ENCODE data around the gene CA5B.

DNA sequence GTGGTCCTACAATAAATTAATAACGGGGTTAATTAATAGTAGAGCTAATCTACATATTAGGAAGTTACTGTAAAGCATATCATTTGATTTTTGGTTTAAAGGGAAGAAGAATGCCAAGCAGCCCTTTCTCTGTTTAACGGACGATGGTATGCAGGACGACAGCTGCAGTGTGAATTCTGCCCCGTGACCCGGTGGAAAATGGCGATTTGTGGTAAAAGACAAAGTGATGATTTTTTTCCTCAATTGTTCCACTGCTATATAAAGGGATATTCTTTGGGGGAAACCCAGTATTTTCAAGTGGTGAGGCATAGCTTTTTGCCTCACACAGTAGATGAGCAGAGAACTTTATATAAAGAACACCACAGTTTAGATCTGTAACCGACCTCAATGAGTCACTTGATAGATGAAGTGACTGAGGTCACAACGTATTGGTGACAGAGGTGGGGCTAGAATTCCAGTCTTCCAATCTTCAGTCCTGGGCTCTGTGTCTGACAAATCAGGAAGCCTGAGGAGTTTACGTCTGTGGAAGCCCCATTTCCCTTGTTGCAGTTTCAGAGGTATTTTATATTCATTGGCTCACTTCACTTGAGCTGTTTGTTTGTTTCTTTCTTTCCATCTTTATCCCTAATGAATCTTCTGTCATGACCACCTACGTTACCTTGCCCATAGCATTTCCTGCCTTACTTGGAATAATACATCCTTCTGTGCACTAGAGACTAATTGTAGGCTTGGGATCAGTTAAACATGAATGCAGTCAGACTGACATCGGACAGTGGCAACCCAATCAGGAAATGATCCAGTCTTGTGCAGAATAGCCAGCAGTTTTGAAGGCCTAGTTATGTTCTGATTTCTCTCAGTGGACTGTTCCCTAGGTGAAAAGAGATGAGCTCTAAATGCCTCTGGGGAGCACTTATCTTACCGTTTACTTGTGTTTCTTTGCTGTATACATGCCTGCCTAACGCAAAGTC is 82.3 kb downstream of the CA5B start:
- TF ChIP-seq, protein P1, sequence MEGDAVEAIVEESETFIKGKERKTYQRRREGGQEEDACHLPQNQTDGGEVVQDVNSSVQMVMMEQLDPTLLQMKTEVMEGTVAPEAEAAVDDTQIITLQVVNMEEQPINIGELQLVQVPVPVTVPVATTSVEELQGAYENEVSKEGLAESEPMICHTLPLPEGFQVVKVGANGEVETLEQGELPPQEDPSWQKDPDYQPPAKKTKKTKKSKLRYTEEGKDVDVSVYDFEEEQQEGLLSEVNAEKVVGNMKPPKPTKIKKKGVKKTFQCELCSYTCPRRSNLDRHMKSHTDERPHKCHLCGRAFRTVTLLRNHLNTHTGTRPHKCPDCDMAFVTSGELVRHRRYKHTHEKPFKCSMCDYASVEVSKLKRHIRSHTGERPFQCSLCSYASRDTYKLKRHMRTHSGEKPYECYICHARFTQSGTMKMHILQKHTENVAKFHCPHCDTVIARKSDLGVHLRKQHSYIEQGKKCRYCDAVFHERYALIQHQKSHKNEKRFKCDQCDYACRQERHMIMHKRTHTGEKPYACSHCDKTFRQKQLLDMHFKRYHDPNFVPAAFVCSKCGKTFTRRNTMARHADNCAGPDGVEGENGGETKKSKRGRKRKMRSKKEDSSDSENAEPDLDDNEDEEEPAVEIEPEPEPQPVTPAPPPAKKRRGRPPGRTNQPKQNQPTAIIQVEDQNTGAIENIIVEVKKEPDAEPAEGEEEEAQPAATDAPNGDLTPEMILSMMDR (IDR thresholded peaks at IDR 0.05), result no peak
- no peak for TF ChIP-seq EP300 (IDR thresholded peaks at IDR 0.05)
- TF ChIP-seq POLR2A (IDR thresholded peaks at IDR 0.05), result no peak
- TF ChIP-seq POLR2AphosphoS5 (IDR thresholded peaks at IDR 0.05), result no peak
